Parathyroid adenoma (tissue), 2 donors: Measurements from ENCODE around the gene RNF222.

ENCODE experiments used
- H2AFZ ChIP-seq: fragments of 300-600 bp; sonication (generic); one replicate; pipeline ENCODE4 v1.7.0; 2017; ENCODE audit warnings: antibody characterized with exemption, mild to moderate bottlenecking
- H3K27ac ChIP-seq: fragments of 300-600 bp; sonication (generic); one replicate; pipeline ENCODE4 v1.7.0; 2017
- H3K27me3 ChIP-seq: fragments of 300-600 bp; sonication (generic); one replicate; pipeline ENCODE4 v1.7.0; 2017; ENCODE audit warnings: low read length; ENCODE audit not compliant: control insufficient read depth, insufficient read depth
- H3K36me3 ChIP-seq: fragments of 300-600 bp; sonication (generic); one replicate; pipeline ENCODE4 v1.7.0; 2017; ENCODE audit warnings: low read length; ENCODE audit not compliant: control insufficient read depth, insufficient read depth
- H3K4me1 ChIP-seq: fragments of 300-600 bp; sonication (generic); one replicate; pipeline ENCODE4 v1.7.0; 2017; ENCODE audit warnings: control low read depth
- H3K4me2 ChIP-seq: fragments of 300-600 bp; sonication (generic); one replicate; pipeline ENCODE4 v1.7.0; 2017; ENCODE audit warnings: low read length
- H3K4me3 ChIP-seq: fragments of 300-600 bp; sonication (generic); one replicate; pipeline ENCODE4 v1.7.0; 2017; ENCODE audit warnings: low read depth, low read length
- H3K79me2 ChIP-seq: fragments of 300-600 bp; sonication (generic); one replicate; pipeline ENCODE4 v1.7.0; 2017; ENCODE audit warnings: control low read depth
- H3K9ac ChIP-seq: fragments of 300-600 bp; sonication (generic); one replicate; pipeline ENCODE4 v1.7.0; 2017; ENCODE audit warnings: mild to moderate bottlenecking
- H3K9me3 ChIP-seq: fragments of 300-600 bp; sonication (generic); one replicate; pipeline ENCODE4 v1.7.0; 2017; ENCODE audit warnings: low read length; ENCODE audit not compliant: control insufficient read depth
- TF ChIP-seq, protein P1 (sequence below): fragments of 300-600 bp; sonication (generic); IDR thresholded peaks from one replicate; pipeline ENCODE4 v1.7.0; 2017; ENCODE audit warnings: antibody characterized with exemption, mild to moderate bottlenecking
- donor health status: primary hyperparathyroidism.

RNF222 gene

DNA sequence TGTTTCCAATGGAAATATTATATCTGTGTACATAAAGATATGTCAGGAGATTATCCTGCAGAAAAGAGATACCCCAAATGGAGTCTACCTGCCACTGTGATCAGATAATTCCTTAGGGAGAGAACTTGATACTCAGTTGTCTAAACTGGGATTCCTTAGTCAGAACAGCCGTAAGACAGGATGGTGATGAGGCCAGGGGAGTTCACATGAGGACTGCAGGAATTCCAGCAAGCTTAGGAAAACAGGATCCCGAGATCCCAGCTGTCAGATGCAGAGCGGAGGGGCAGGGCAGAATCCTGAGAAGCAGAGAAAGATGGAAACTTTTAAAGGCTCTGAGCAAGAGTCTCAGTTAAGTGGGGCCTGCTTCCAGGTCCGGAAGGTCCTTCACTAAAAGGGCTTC is 25.8 kb downstream of the RNF222 start:
- no peak overlapping the region for H2AFZ ChIP-seq
- H3K9ac ChIP-seq: no peak overlapping the region
- no peaks in the 10 kb centered on the region for H3K36me3 ChIP-seq
- no peaks in the 10 kb centered on the region for H3K27me3 ChIP-seq
- TF ChIP-seq, protein P1, sequence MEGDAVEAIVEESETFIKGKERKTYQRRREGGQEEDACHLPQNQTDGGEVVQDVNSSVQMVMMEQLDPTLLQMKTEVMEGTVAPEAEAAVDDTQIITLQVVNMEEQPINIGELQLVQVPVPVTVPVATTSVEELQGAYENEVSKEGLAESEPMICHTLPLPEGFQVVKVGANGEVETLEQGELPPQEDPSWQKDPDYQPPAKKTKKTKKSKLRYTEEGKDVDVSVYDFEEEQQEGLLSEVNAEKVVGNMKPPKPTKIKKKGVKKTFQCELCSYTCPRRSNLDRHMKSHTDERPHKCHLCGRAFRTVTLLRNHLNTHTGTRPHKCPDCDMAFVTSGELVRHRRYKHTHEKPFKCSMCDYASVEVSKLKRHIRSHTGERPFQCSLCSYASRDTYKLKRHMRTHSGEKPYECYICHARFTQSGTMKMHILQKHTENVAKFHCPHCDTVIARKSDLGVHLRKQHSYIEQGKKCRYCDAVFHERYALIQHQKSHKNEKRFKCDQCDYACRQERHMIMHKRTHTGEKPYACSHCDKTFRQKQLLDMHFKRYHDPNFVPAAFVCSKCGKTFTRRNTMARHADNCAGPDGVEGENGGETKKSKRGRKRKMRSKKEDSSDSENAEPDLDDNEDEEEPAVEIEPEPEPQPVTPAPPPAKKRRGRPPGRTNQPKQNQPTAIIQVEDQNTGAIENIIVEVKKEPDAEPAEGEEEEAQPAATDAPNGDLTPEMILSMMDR: no peak
- H3K4me2 ChIP-seq: no peak overlapping the region
- no peak overlapping the region for H3K27ac ChIP-seq
- no peaks in the 10 kb centered on the region for H3K9me3 ChIP-seq
- H3K4me3 ChIP-seq: no peak overlapping the region
- peaks cover 3% of the 10 kb centered on the region for H3K79me2 ChIP-seq
- H3K4me1 ChIP-seq: peaks cover 6% of the 10 kb centered on the region

DNA sequence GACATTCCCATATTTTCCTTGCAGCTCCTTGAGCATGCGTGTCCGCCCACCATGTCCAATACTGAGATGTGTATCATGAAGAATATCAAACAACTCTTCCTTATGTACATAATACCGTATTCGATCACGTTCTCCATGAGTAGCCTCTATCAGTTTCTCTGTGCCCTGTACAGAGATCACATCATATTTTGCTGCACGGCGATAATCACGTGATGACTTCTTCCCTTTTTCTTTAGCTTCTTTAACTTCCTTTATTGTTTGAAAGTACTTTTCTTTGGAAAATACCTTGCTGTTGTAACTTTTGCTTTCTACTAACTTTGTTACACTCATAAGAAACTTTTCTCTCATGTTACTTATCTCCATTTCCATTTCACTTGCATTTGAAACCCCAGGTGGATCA is 27.7 kb downstream of the RNF222 start:
- H3K4me1 ChIP-seq: peaks cover 6% of the 10 kb centered on the region
- TF ChIP-seq, protein P1: no peak
- H2AFZ ChIP-seq: no peak overlapping the region
- H3K9me3 ChIP-seq: no peaks in the 10 kb centered on the region
- no peaks in the 10 kb centered on the region for H3K27me3 ChIP-seq
- no peaks in the 10 kb centered on the region for H3K36me3 ChIP-seq
- no peak overlapping the region for H3K4me2 ChIP-seq
- no peak overlapping the region for H3K4me3 ChIP-seq
- no peak overlapping the region for H3K9ac ChIP-seq
- no peak overlapping the region for H3K27ac ChIP-seq
- H3K79me2 ChIP-seq: peaks cover 1% of the 10 kb centered on the region

DNA sequence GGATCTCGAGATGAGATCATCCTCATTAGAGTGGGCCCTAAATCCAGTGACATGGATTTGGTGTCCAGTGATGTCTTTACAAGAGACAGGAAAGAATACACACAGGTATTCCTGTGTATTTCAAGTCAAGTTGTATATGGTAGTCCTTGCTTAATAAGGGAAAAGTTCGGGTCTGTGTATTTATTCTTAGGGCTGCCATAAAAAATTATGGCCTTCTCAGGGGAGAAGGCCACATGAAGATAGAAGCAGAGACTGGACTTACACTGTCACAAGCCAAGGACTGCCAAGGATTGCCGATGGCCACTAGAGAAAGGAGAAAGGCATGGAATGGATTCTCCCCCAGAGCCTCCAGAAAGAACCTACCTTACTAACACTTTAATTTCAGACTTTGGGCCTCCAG is 29.4 kb downstream of the RNF222 start:
- no peak overlapping the region for H2AFZ ChIP-seq
- no peak overlapping the region for H3K4me3 ChIP-seq
- no peak overlapping the region for H3K4me2 ChIP-seq
- H3K79me2 ChIP-seq: no peaks in the 10 kb centered on the region
- no peaks in the 10 kb centered on the region for H3K36me3 ChIP-seq
- TF ChIP-seq, protein P1: no peak
- no peak overlapping the region for H3K27ac ChIP-seq
- no peaks in the 10 kb centered on the region for H3K9me3 ChIP-seq
- peaks cover 6% of the 10 kb centered on the region for H3K4me1 ChIP-seq
- no peaks in the 10 kb centered on the region for H3K27me3 ChIP-seq
- no peak overlapping the region for H3K9ac ChIP-seq

DNA sequence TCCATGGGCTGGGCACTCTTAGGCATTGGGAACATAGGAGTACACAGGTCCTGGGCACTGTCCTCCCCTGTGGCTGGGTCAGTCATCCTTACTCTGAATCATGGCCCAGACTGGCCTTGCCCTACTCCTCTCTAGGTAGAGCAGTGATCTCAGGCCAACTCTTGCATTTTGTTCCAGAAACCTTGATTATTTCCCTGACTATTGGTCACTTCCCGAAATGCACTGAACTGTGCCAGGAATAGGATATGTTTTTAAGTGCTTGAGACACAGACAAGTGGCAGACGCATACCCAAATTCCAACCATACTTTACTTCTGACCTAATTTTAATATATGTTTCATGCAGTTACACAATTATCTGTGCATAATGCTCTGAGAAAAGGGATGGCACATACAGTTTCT is 31.4 kb downstream of the RNF222 start:
- no peak overlapping the region for H3K4me2 ChIP-seq
- no peak overlapping the region for H2AFZ ChIP-seq
- no peak overlapping the region for H3K27ac ChIP-seq
- no peak overlapping the region for H3K4me3 ChIP-seq
- H3K27me3 ChIP-seq: no peaks in the 10 kb centered on the region
- H3K36me3 ChIP-seq: no peaks in the 10 kb centered on the region
- TF ChIP-seq, protein P1: no peak
- peaks cover 2% of the 10 kb centered on the region for H3K4me1 ChIP-seq
- H3K79me2 ChIP-seq: no peaks in the 10 kb centered on the region
- H3K9ac ChIP-seq: no peak overlapping the region
- no peaks in the 10 kb centered on the region for H3K9me3 ChIP-seq

DNA sequence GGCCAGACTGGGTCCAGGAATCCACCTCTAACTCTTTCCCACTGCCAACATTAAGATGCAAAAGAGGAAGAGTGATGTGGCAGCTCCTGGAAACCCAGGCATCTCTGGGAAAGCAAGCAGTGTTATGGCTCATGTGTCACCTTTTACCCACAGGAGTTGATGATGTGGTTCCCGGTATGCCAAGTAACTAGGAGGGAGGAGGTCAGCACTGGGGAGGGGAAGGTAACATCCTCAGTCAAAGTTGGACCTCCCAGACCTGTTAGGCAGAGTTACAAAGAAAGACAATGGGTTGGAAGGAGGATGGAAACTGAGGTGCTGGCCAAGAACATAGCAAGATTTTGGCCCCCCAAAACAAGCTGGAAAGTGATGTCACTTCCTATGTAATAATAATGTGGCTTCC is 32.5 kb downstream of the RNF222 start:
- no peak overlapping the region for H3K27ac ChIP-seq
- no peak overlapping the region for H2AFZ ChIP-seq
- no peaks in the 10 kb centered on the region for H3K36me3 ChIP-seq
- TF ChIP-seq, protein P1: no peak
- no peaks in the 10 kb centered on the region for H3K27me3 ChIP-seq
- H3K4me1 ChIP-seq: no peaks in the 10 kb centered on the region
- H3K4me3 ChIP-seq: no peak overlapping the region
- no peaks in the 10 kb centered on the region for H3K9me3 ChIP-seq
- no peak overlapping the region for H3K4me2 ChIP-seq
- no peak overlapping the region for H3K9ac ChIP-seq
- H3K79me2 ChIP-seq: no peaks in the 10 kb centered on the region
